NCI-H345 treated with DMSO at 0.1 percent for 48 hours (cell line): ENCODE results near the gene PARP12.
A peak's percentile ranks its signal among the peaks of the same experiment; 100 is the strongest.
"Not testable (repeated sequence)": the region's sequence is repeated elsewhere in the genome, so short reads cannot be mapped to it uniquely, and the experiment has no call there.

Experiments
- DNase-seq: peaks from one replicate; lab custom pipeline; 2025; ENCODE audit not compliant: unreplicated experiment; lab: John Stamatoyannopoulos, UW

The PARP12 gene

GRCh38 chr7:140062528-140063299 lies at the start of gene PARP12:
Gene PARP12, minus strand, starts transcription at chr7:140062951. Its CDS starts 104 bp downstream, at chr7:140062847.
- peak; percentile 41 for DNase-seq

GRCh38 chr7:140108777-140109176 lies 46.0 kb upstream of the PARP12 start:
- not testable (repeated sequence) for DNase-seq

- DNase-seq = no peak
These were observed 33.7 kb upstream of the PARP12 start for GRCh38 chr7:140096459-140096858.

GRCh38 chr7:140093375-140093774 lies 30.6 kb upstream of the PARP12 start:
- DNase-seq = no peak

GRCh38 chr7:140085447-140085846 lies 22.7 kb upstream of the PARP12 start:
- no peak for DNase-seq

GRCh38 chr7:140084972-140085371 lies 22.2 kb upstream of the PARP12 start:
- no peak for DNase-seq

- no peak for DNase-seq
These were observed 21.4 kb upstream of the PARP12 start for GRCh38 chr7:140084142-140084655.

- no peak for DNase-seq
These were observed 20.0 kb upstream of the PARP12 start for GRCh38 chr7:140082770-140083169.

- no peak for DNase-seq
These were observed 19.1 kb upstream of the PARP12 start for GRCh38 chr7:140081774-140082425.

- DNase-seq = no peak
These were observed 18.2 kb upstream of the PARP12 start for GRCh38 chr7:140080919-140081318.

- no peak for DNase-seq
These were observed 16.4 kb upstream of the PARP12 start for GRCh38 chr7:140079121-140079536.

- no peak for DNase-seq
These were observed 15.6 kb upstream of the PARP12 start for GRCh38 chr7:140078392-140078791.

GRCh38 chr7:140074780-140075179 lies 12.0 kb upstream of the PARP12 start:
- no peak for DNase-seq

GRCh38 chr7:140070546-140070945 lies 7.8 kb upstream of the PARP12 start:
- DNase-seq = no peak

GRCh38 chr7:140069298-140069949 lies 6.7 kb upstream of the PARP12 start:
- no peak for DNase-seq

GRCh38 chr7:140068033-140068432 lies 5.3 kb upstream of the PARP12 start:
- no peak for DNase-seq

- DNase-seq = no peak
These were observed 4.3 kb upstream of the PARP12 start for GRCh38 chr7:140067052-140067451.

- DNase-seq = peak; percentile 21
These were observed 628 bp downstream of the PARP12 start for GRCh38 chr7:140062118-140062527.

- DNase-seq = no peak
These were observed 1.2 kb downstream of the PARP12 start for GRCh38 chr7:140061607-140061930.

- peak; percentile 4 for DNase-seq
These were observed 1.8 kb downstream of the PARP12 start for GRCh38 chr7:140060788-140061606.

- no peak for DNase-seq
These were observed 2.5 kb downstream of the PARP12 start for GRCh38 chr7:140060243-140060630.
